ENCODE results near the gene PEX7.
"Not testable (repeated sequence)": the region's sequence is repeated elsewhere in the genome, so short reads cannot be mapped to it uniquely, and the experiment has no call there.

PEX7 gene

GRCh38 chr6:136895901-136896300 lies 73.5 kb downstream of the PEX7 start:
- no peak for DNase-seq (ENCODE audit: low spot score)

- no peak for DNase-seq (ENCODE audit: low spot score)
These were observed 74.7 kb downstream of the PEX7 start for GRCh38 chr6:136897071-136897470.

- no peak for DNase-seq (ENCODE audit: low spot score)
These were observed 78.9 kb downstream of the PEX7 start for GRCh38 chr6:136901212-136901784.

- DNase-seq (ENCODE audit: low spot score): not testable (repeated sequence)
These were observed 82.1 kb downstream of the PEX7 start for GRCh38 chr6:136904477-136904876.

- no peak for DNase-seq (ENCODE audit: low spot score)
These were observed 92.6 kb downstream of the PEX7 start for GRCh38 chr6:136914947-136915346.

- DNase-seq (ENCODE audit: low spot score): no peak
These were observed 96.3 kb downstream of the PEX7 start for GRCh38 chr6:136918706-136919105.

GRCh38 chr6:136920216-136920615 lies 97.8 kb downstream of the PEX7 start:
- no peak for DNase-seq (ENCODE audit: low spot score)

GRCh38 chr6:136920671-136921380 lies 98.4 kb downstream of the PEX7 start:
- DNase-seq (ENCODE audit: low spot score): no peak

GRCh38 chr6:136921381-136921935 lies 99.1 kb downstream of the PEX7 start:
- DNase-seq (ENCODE audit: low spot score): no peak

GRCh38 chr6:136921936-136922684 lies 99.7 kb downstream of the PEX7 start, which contains the start of gene SLC35D3:
Gene SLC35D3, plus strand, starts transcription at chr6:136922301. Its CDS starts 128 bp downstream, at chr6:136922429.
- no peak for DNase-seq (ENCODE audit: low spot score)

- DNase-seq (ENCODE audit: low spot score): no peak
These were observed 100.3 kb downstream of the PEX7 start for GRCh38 chr6:136922685-136923006.

- no peak for DNase-seq (ENCODE audit: low spot score)
These were observed 100.9 kb downstream of the PEX7 start for GRCh38 chr6:136923116-136923953.

- DNase-seq (ENCODE audit: low spot score): no peak
These were observed 101.7 kb downstream of the PEX7 start for GRCh38 chr6:136923954-136924673.

- DNase-seq (ENCODE audit: low spot score): no peak
These were observed 104.0 kb downstream of the PEX7 start for GRCh38 chr6:136926383-136926782.

- DNase-seq (ENCODE audit: low spot score): no peak
These were observed 104.9 kb downstream of the PEX7 start for GRCh38 chr6:136927292-136927691.

GRCh38 chr6:136930528-136930927 lies 108.1 kb downstream of the PEX7 start:
- no peak for DNase-seq (ENCODE audit: low spot score)

GRCh38 chr6:136932599-136932998 lies 110.2 kb downstream of the PEX7 start:
- DNase-seq (ENCODE audit: low spot score): no peak

- no peak for DNase-seq (ENCODE audit: low spot score)
These were observed 122.7 kb downstream of the PEX7 start for GRCh38 chr6:136945072-136945471.

- peak; percentile 35 for DNase-seq (ENCODE audit: low spot score)
These were observed 123.3 kb downstream of the PEX7 start for GRCh38 chr6:136945711-136946121.

GRCh38 chr6:136947037-136947436 lies 124.6 kb downstream of the PEX7 start:
- DNase-seq (ENCODE audit: low spot score): no peak

GRCh38 chr6:136949957-136950356 lies 127.6 kb downstream of the PEX7 start:
- not testable (repeated sequence) for DNase-seq (ENCODE audit: low spot score)
